Activated CD4-positive, CD25-positive, alpha-beta regulatory T cell treated with anti-CD3 and anti-CD28 coated beads, Interleukin-2, amount 50 U/mL, for 24 hours (primary cell): ENCODE data around the gene LRRC45.

Experiments used
- ATAC-seq, 2 donors: fragments of 150-1000 bp; cut with Tn5 transposase; one replicate each; pipeline ENCODE4 v1.10.0; 2021; ENCODE audit warnings: mild to moderate bottlenecking in 1 of 2, moderate library complexity in 1 of 2

Gene LRRC45

DNA sequence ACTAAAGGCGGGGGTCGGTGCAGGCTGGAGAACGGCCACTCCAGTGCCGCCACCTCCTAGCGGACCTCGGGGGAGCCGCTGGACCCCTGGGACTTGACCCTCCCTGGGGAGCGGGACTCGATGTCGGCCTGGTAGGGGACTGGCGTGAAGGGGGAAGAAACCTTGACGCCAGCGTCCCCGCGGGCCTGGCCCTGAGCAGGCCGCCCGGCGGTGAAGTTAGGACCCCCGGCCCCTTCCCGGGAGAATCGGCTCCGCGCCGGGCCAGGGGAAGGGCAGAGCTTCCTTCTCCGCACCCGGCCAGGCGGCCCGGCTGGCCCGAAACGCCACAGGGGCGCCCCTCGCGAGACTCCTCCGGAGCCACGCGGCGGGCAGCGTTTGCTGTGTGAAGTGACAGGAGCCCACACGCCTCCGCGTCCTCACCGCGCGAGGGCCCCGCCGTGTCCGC is 42.1 kb downstream of the LRRC45 start:
- ATAC-seq: peak; percentile 50 to 51

GRCh38 chr17:82065638-82066303 is 42.7 kb downstream of the LRRC45 start, which contains the start of gene DUS1L:
Gene DUS1L, minus strand, starts transcription at chr17:82065804. Its CDS starts 745 bp downstream, at chr17:82065059.
- ATAC-seq: peak; percentile 85 to 88

- ATAC-seq: no peak
These were observed 47.5 kb downstream of the LRRC45 start for GRCh38 chr17:82070611-82071010.

DNA sequence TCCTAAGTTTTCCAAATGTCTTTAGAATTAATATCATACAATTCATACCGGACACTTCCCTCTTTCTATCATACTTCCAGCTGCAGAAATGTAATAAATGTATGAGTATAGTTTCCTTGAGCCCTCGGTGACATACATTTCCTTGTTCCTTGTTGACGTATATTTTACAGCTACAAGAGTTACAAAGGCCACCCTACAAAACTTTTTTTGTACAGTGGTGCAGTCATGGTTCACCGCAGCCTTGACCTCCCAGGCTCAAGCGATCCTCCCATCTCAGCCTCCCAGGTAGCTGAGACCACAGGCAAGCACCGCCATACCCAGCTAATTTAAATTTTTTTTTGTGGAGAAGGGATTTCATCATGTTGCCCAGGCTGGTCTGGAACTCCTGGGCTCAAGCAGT is 49.7 kb downstream of the LRRC45 start:
- no peak for ATAC-seq

- no peak for ATAC-seq
These were observed 50.3 kb downstream of the LRRC45 start for GRCh38 chr17:82073446-82073845.

DNA sequence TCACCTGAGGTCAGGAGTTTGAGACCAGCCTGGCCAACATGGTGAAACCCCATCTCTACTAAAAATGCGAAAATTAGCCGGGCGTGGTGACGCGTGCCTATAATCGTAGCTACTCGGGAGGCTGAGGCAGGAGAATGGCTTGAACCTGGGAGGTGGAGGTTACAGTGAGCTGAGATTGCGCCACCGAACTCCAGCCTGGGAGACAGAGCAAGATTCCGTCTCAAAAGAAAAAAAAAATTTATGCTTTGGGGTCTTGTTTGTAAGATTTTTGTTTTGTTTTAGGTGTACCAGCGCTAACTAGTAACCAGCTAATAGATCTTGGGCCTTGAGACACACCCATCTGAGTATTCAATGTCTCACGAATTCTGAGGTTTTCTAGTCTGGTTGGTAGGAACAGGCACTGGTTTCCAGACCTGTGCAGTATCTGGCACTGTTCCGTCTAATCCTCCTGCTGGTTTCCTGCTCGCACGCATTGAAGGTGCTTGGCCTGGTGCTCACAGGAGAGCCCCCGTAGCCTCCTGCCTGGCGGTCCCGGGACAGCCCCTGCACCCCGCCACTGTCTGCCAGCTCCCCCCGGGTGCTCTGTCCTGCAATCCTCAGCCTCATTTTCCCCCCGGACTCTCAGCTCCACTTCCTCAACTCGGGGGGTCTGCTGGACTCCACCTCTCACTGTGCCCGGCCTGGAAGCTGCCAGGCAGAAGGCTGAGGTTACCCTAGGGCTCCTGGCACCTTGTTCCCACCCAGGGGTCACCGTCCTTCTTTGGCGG is 53.1 kb downstream of the LRRC45 start:
- peak in 1 of 2 donors; percentile 12 for ATAC-seq

DNA sequence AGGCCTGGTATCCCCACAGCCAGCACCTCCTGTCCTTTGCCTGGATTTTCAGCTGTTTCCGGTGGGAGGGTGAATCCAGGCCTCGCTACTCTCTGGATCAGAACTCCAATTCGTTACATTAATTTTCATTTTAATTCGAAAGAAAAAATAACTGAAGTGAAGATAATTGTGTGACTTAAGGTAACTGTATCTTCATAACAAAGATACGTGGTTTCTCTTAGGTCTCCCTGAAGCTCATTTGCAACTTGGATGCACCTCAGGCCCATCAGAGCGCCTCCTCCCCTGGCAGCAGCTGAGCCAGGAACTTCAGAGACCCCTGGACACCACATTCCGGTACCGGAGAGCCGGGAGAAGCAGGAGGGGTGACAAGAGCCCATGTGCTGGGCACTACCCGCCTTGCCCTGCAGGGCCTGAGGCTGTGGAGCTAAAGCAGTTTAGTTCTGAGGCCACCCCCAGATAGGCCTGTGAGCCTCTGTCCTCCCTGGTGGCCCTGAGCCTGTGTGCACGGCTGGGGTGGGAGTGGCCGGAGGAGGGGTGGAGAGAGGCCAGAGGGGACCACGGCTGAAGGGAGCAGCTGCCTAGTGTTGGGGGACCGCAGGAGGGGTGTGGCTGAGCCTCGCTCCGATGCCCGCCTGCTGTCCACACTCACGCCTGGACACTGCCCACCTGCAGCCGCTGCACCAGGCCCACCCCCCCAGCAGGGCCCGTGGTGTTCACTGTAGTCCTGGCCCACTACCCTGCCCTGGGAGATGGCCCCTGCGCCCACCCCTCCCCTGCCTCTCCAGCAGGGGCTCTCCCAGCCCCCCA is 53.9 kb downstream of the LRRC45 start:
- ATAC-seq: peak; percentile 11 to 25

GRCh38 chr17:82077617-82078358 is 54.7 kb downstream of the LRRC45 start:
- ATAC-seq: peak in 1 of 2 donors; percentile 9

GRCh38 chr17:82078433-82078832 is 55.3 kb downstream of the LRRC45 start:
- ATAC-seq: no peak

- ATAC-seq: no peak
These were observed 56.0 kb downstream of the LRRC45 start for GRCh38 chr17:82079001-82079677.

DNA sequence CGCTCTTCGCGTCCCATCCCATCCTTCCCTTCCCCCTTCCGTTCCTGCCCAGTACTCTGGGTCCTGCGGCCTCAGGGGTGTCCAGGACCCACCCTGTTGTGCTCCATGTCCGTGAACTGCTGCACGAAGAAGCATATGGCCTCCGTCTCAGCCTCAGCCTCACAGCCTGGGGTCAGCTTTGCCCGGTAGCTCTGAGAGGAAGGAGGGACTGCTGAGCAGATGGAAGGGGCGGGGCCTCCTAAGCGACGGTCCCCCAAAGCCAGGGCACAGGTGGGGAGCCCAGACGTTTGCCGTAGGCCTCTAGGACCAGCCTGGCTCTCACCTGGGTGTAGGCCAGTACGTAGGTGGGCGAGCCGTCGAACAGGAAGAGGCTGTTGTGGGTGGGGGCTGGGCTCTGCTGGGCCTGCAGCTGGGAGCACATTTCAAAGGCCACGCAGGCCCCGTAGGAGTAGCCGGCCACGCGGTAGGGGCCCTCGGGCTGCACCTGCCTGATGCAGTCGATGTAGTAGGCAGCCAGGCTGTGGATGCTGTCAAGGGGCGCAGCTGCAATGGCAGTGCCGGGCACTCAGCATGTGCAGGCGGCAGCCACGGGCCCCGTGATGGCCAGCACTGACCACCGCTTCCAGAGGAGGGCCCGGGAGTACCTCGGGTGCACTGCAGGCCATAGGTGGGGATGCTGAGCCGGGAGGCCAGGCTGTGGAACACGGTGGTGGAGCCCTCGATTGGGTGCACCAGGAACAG is 57.1 kb downstream of the LRRC45 start:
- no peak for ATAC-seq
